ENCODE data around the gene APBA2. TPM values are rescaled to one million over a fixed set of nuclear protein-coding genes. Genes with fewer than 3 reads are reported as not detected.

APBA2 gene
- total RNA-seq, 2 donors from 2014 or later = 0.47 to 0.48 TPM

GRCh38 chr15:29087521-29088285 lies 201.9 kb downstream of the APBA2 start:
- H3K4me1 ChIP-seq = no peaks in the 10 kb centered on the region
- no peaks in the 10 kb centered on the region for H3K36me3 ChIP-seq
- H3K27ac ChIP-seq = no peak overlapping the region
- H3K4me3 ChIP-seq = no peak overlapping the region
- no peak for TF ChIP-seq CTCF (IDR thresholded peaks at IDR 0.05)
- H3K9me3 ChIP-seq = peaks cover 0 to 7% of the 10 kb centered on the region in 2 donors
- DNase-seq (ENCODE audit: low spot score) = no peak
- H3K27me3 ChIP-seq = peaks cover 0 to 3% of the 10 kb centered on the region in 2 donors

DNA sequence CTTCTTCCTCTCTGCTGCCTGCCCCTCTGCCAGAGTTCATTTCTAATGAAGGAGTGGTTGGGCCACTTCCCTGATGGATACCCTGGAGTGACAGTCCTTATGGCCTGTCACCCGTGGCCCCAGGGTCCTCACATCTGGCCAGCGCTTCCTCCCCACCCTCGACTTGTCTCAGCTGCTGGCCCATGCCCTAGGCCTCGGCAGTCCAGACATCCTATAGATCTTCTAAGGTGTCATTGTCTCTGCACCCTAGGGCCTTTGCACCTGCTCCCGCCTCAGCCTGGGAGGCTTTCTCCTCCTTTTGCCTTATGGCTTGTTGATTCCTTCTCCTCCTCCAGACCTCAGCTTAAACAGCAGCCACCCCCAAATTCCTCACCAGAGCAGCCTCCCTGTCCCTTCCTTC lies 202.9 kb downstream of the APBA2 start:
- Histone ChIP-seq H3K36me3 (no peaks in the 10 kb centered on the region), H3K4me1 (no peaks in the 10 kb centered on the region), H3K27ac (no peak overlapping the region), H3K9me3 (peaks cover 0 to 7% of the 10 kb centered on the region in 2 donors), H3K27me3 (peaks cover 0 to 3% of the 10 kb centered on the region in 2 donors), H3K4me3 (no peak overlapping the region)
- DNase-seq (ENCODE audit: low spot score) = no peak
- TF ChIP-seq CTCF (IDR thresholded peaks at IDR 0.05) = no peak

- Histone ChIP-seq H3K27me3 (peaks cover 0 to 3% of the 10 kb centered on the region in 2 donors), H3K36me3 (no peaks in the 10 kb centered on the region), H3K9me3 (no peaks in the 10 kb centered on the region), H3K4me3 (no peak overlapping the region), H3K27ac (no peak overlapping the region), H3K4me1 (no peaks in the 10 kb centered on the region)
- TF ChIP-seq CTCF (IDR thresholded peaks at IDR 0.05) = no peak
- DNase-seq (ENCODE audit: low spot score) = no peak
Measured at GRCh38 chr15:29089731-29090616, 204.2 kb downstream of the APBA2 start.

DNA sequence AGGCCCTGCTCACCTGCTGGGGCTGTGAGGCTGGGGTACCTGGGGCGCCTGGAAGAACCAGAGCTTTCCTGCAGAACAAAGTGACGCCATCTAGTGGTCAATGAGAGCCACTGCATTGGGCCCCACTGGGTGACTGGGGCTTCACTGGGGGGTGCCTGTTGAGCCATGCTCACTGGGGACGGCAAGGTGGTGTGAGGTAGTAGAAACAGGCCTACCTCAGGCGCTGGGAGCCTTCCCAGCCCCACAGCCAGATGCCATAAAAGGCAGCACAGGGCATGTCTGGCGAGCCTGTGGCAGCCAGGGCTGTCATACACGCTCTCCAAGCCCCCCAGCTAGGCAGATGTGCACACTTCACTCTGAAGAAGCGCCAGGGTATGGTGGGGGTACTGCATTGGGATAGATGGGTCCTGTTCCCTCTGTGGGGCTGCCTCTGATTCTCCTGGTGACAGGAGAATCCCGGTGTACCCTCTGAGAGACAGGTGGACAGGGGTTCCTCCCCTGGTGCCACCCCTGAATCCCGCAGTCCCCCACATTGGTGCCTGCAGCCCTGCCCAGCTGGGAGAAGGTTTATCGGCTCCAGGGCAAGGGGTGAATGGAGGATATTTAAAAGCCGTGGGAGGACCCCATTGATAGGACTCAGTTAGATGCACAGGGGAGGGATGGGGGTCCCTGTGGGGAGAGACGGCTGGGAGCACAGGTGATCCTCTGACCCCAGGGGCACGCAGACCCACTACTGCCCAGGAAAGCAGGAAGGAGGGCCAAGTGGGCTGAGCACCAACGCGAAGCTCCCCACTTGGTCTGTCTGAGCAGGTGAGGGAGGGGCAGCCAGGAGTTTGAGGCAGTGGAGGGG lies 205.1 kb downstream of the APBA2 start:
- H3K27me3 ChIP-seq = peaks cover 0 to 3% of the 10 kb centered on the region in 2 donors
- TF ChIP-seq CTCF (IDR thresholded peaks at IDR 0.05) = peak; percentile 34 to 77
- no peaks in the 10 kb centered on the region for H3K9me3 ChIP-seq
- DNase-seq (ENCODE audit: low spot score) = no peak
- H3K4me3 ChIP-seq = no peak overlapping the region
- no peaks in the 10 kb centered on the region for H3K36me3 ChIP-seq
- no peaks in the 10 kb centered on the region for H3K4me1 ChIP-seq
- no peak overlapping the region for H3K27ac ChIP-seq

DNA sequence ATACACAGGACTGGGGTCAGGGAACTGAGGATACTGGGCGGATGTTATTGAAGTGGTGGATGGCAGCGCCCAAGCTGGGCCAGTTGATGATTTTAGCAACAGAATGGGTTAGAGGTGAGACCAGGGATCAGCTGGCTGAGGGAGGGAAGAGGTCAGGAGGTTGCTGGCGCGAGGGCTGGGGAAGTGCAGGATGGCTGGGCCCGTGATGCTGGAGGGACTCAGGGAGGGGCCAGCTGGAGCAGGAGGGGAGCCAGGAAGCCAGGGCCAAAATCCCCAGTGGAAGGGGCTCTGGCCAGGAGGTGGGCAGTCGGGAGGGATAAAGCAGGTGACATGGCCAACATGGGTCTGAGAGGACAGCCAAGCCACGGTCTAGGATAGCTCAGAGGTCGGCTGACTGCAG lies 205.9 kb downstream of the APBA2 start:
- H3K36me3 ChIP-seq = no peaks in the 10 kb centered on the region
- DNase-seq (ENCODE audit: low spot score) = no peak
- H3K4me3 ChIP-seq = no peak overlapping the region
- H3K27ac ChIP-seq = no peak overlapping the region
- no peaks in the 10 kb centered on the region for H3K4me1 ChIP-seq
- peaks cover 0 to 3% of the 10 kb centered on the region in 2 donors for H3K27me3 ChIP-seq
- no peak for TF ChIP-seq CTCF (IDR thresholded peaks at IDR 0.05)
- no peaks in the 10 kb centered on the region for H3K9me3 ChIP-seq

Data from right atrium auricular region (tissue), 2 donors.